Upper lobe of left lung (tissue), 4 donors: ENCODE data around the gene SERINC5.

Source experiments
- CTCF ChIP-seq, 6 experiments: fragments of 450-650 bp in 4 of 6; fragments of 200-600 bp in 2 of 6; sonication (generic) in 2 of 6; IDR thresholded peaks; one replicate each; pipeline ENCODE4 v1.5.1; 2016 to 2019; ENCODE audit warnings: antibody characterized with exemption in 6 of 6
- EP300 ChIP-seq, 4 donors: sonication (generic); formaldehyde crosslinking; IDR thresholded peaks; one replicate each; pipeline ENCODE4 v1.5.1; 2017; ENCODE audit warnings: antibody characterized with exemption in 4 of 4, control low read depth in 2 of 4
- POLR2A ChIP-seq, 4 donors: fragments of 450-650 bp; IDR thresholded peaks; one replicate each; pipeline ENCODE4 v1.5.1; 2016 to 2017; ENCODE audit warnings: antibody characterized with exemption in 4 of 4, mild to moderate bottlenecking in 2 of 4
- POLR2AphosphoS5 ChIP-seq, 2 donors: sonication (generic); formaldehyde crosslinking; IDR thresholded peaks; one replicate each; pipeline ENCODE4 v1.5.1; 2017; ENCODE audit warnings: antibody characterized with exemption in 2 of 2

DNA sequence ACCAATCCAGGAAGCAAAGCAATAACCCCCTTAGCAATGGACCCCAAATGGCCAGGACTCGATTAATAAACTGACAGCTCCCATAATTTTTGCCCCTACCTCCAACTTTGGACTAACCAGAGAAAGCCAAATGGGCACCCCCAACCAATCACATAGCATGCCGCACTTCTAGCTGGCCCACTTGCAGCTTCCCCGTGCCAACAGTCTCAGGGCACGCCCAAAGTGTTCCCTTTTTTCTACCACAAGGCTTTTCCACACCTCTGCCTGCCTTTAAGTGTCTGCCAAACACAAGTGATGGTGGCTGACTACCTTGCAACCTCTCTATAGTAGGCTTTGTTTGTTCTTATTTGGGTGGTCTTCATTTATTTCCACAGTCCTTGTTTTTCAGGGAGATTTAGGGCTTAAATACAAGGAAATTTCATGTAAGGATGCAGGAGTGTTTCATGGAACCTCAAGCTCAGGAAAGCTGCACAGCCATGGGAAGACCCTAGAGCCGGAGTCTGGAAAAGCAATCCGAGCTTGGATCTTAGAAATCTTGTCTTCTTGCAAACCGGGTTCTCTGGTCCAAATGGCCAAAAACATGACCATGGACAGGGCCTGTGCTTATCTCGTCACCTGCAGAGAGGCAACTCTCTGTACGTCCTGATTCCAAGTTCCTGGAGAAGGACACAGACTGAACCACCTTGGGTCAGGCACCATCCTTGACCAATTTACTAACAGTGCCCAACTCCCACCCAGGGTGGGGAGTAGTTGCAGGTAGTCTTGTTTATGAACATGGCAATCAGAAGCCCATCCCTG, 131.5 kb downstream of the SERINC5 start:
- TF ChIP-seq CTCF (IDR thresholded peaks at IDR 0.05) (no peak), POLR2AphosphoS5 (IDR thresholded peaks at IDR 0.05) (no peak), POLR2A (IDR thresholded peaks at IDR 0.05) (no peak), EP300 (IDR thresholded peaks at IDR 0.05) (no peak)
